C4-2B (cell line): ENCODE data around the gene BTBD16.

Experiments
- ZFX ChIP-seq: fragments of 450-650 bp; IDR thresholded peaks from 2 replicates; pipeline ENCODE4 v1.6.1; 2017
- TF ChIP-seq, protein P1 (sequence below): fragments of 450-650 bp; conservative IDR thresholded peaks from 2 replicates; pipeline ENCODE4 v1.5.1; 2017; ENCODE audit warnings: mild to moderate bottlenecking

DNA sequence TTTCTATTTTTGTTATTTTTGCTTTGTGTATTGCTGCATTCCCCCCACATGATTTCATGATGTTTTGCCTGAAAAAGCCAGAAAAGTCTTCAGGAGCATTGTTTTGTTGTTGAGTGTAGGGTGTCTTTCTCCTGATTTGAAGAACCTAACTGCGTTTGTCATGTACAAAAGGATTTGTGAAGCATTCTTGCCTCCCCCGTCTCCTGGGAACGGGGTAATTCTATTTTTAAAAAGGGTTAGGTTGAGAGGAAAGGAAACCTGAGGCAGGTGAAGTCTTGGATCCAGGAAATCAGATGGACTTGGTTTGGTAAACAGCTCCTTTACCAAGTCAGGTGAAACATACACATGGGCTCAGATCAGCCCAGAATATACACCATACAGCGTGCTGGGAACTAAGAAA lies 26.0 kb upstream of the BTBD16 start:
- TF ChIP-seq, protein P1, sequence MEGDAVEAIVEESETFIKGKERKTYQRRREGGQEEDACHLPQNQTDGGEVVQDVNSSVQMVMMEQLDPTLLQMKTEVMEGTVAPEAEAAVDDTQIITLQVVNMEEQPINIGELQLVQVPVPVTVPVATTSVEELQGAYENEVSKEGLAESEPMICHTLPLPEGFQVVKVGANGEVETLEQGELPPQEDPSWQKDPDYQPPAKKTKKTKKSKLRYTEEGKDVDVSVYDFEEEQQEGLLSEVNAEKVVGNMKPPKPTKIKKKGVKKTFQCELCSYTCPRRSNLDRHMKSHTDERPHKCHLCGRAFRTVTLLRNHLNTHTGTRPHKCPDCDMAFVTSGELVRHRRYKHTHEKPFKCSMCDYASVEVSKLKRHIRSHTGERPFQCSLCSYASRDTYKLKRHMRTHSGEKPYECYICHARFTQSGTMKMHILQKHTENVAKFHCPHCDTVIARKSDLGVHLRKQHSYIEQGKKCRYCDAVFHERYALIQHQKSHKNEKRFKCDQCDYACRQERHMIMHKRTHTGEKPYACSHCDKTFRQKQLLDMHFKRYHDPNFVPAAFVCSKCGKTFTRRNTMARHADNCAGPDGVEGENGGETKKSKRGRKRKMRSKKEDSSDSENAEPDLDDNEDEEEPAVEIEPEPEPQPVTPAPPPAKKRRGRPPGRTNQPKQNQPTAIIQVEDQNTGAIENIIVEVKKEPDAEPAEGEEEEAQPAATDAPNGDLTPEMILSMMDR = no peak
- TF ChIP-seq ZFX = no peak
